Right renal pelvis (tissue), 4 donors: ENCODE data around the gene CACNA1C. TPM values are rescaled to one million over a fixed set of nuclear protein-coding genes. Genes with fewer than 3 reads are reported as not detected.

ENCODE experiments used
- DNase-seq, 4 donors: peaks; one replicate each; pipeline ENCODE4 v3.0.0-alpha.2; 2013; ENCODE audit warnings: low read depth in 4 of 4, low spot score in 3 of 4, missing footprints in 1 of 4
- polyA plus RNA-seq, 4 donors: library from polyadenylated mRNA; unstranded; fragments of 120-200 nt; gene quantifications; one replicate each; pipeline ENCODE4 v1.2.1, GENCODE V29; 2013; ENCODE audit not compliant: insufficient read length in 4 of 4

CACNA1C gene
- polyA plus RNA-seq, 4 donors = 7.6 to 8.6 (median 7.9) TPM

DNA sequence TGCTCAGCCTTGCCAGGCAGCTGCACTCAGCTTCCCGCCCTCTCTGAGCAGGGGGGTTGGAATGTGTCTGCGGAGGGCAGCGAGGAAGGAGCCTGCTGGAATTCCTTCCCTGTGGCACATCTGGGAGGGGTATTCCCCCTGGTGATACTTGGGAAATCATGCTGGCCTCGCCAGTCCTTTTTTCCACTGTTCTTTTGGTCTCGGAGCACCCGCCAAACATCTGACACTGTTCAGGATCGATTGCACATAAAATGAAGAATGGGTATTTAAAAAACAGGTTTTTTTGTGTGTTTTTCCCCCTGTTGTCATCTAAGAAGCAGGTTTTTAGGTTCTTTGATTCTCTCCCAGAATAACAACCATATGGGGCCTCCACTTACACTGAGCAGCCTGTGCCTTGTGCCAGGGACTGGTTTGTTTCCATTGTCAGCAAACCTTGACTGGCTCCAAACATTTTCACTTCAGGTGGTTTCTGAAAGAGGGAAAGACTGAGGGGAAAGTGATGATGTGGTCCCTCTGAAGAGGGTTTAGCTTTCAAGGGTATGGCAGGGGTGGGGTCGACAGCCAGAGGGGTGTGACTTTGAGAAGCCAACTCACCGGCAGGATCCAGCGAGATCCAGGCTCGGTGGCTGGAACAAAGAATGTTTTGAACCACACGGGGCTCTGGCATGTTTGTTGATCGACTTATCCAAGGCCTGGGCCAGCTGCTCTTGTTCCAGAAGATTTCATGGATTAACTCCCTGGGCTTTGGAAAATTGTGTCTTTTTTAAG is 215.1 kb downstream of the CACNA1C start:
- DNase-seq = no peak

GRCh38 chr12:2268471-2269286 is 215.9 kb downstream of the CACNA1C start:
- DNase-seq = no peak

DNA sequence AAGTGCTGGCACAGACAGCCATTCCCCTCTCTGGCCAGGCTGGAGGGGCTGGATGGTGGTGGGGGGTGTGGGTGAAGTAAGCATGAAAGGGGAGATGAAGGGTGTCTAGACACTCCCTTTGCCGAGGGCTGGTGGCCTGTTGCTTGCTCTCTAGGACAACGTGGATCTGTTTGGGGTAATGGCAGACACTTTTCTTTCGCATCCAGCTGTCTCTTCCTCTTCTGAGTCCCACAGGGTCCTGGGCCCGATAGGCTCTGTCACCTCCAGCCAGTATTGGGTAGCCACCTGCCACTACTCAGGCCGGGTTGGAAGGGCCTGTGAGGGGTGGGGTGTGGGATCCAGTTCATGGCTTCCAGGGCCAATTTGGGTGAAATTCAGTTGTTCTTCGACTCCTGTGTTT is 218.1 kb downstream of the CACNA1C start:
- DNase-seq = no peak

- DNase-seq = no peak
Measured at GRCh38 chr12:2271961-2272360, 219.2 kb downstream of the CACNA1C start.

GRCh38 chr12:2273288-2273687 is 220.5 kb downstream of the CACNA1C start:
- DNase-seq = no peak

DNA sequence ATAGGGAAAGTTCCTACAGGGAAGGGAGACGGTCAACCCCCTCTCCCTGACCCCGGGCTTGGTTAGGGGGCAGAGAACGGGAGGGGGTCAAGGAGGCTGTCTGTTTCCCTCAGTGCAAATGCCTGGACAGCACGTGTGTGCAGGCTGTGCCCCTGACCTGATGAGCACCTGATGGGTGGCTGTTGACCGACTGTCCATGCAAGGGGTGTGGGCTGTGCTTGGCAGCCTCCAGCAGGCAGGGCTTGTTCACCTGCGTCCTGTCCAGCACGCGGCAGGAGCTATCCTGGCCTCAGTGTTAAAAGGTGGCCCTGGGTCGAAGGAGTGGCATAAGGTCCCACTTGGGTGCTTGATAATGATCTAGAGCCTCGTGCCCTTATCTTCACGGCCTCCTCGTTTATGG is 221.0 kb downstream of the CACNA1C start:
- DNase-seq = no peak

DNA sequence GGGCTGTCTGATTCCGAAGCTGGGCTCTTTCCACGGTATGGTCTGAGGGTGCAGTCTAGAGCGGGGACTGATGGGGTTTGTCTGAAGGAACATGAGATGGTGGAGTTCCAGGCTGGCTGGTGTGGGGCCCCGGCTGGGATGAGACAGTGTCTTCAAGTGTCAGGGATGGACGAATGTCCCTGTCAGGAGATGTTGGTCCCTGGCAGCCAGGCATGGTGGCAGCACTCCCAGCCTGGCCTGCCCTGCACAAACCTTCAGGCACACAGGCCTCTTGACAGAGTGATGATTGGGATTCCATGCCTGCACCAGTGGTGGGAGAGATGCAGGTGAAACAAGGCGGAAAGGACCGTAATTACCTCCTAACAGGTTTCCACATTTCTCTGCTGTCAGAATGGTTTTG is 221.9 kb downstream of the CACNA1C start:
- no peak for DNase-seq

- DNase-seq = no peak
Measured at GRCh38 chr12:2276288-2277033, 223.7 kb downstream of the CACNA1C start.

DNA sequence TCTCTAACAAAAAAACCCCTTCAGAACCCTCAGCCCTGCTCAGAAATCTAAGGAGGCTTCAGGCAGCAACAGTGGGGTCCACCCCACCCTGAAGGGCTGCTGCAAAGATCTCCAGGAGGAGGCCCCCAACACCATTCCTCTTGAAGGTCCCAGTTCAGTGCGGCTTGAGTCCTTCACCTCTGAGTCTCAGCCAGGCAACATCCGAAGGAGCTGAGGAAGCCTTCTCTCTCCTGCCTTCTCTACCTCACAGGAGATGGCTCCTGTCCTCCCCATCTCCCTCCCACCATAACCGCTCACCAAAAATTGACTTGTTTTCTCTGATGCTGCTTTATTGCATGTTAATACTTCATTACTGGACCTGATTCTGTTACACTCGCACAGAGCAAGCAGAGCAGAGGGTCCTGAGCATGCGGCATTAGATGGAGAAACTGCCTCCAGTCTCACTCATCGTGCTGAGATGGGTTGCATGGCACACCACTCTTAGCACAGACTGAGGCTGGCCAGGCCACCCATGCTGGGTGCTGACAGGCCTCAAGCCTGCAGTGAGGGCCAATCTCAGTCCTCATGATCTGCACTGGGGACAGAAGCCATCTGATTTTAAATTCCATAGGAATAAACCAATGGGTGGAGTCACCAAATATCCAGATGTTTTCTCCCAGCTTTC is 224.8 kb downstream of the CACNA1C start:
- DNase-seq = no peak

DNA sequence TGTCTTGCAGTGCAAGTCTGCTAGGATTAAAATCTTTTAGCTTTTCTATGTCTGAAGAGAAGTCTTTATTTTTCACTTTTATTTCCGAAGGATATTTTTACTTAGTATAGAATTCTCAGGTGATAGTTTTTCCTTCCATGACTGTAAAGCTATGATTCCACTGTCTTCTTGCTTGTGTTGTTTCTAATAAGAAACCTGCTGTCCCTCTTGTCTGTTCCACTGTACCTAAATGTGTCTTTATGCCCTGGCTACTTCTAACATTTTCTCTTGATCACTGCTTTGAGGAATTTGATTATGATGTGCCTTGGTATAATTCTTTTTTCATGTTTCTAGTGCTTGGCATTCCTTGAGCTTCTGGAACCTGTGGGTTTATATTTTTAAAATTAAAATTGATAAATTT is 228.7 kb downstream of the CACNA1C start:
- no peak for DNase-seq

DNA sequence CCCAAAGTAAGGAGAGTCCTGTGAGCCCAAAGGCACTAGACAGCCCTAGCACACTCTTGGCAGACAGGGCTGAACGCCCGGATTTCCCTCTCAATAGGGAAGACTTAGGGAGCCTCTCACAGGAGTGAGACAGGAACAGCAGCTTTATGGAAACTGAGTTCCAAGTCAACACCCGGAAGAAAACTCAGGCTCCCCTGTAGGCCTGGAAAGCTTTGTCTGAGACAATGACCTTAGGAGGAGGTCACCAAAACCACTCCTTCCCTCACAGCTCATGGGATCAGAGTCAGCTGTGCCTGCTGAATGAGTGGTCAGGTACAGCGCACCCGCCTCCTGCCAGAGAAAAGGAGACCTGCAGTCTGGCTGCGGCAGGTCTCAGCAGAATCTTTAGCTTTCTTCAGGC is 229.5 kb downstream of the CACNA1C start:
- no peak for DNase-seq

DNA sequence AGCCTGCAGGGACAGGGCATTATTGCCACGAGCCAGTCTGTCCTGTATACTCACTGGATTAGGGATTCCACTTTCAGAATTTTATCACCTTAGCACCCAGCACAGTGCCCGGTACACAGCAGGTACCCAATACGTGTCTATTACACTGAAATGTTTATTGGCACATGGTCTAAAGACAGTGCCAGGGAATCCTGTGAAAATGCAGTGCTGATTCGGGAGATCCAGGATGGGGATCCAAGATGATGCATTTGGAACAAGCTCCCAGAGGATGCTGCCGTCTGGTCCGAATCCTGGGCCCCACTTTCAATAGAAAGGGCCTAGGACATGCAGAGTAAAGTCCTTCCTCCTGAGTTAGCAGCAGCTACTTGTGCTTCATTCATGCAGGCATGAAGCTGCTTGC is 230.7 kb downstream of the CACNA1C start:
- no peak for DNase-seq

DNA sequence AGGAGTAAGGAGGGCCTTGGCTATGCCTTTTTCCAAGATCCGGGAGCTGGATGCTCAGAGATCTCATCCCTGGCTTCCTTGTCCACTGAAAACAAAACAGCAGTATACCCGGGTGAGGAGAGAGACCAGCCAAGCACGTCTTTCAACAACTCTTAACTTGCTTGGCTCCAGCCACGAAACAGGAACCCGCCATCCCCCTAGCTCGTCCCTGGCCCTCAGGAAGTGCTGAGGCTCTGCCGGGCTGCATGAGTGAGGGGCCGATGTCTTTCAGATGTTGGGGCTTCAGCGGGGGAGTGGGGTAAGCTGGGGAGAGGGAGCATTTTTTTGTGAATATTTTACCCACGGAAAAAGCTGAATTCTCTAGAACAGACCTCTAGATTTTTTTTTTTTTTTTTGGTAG is 231.1 kb downstream of the CACNA1C start:
- DNase-seq = no peak

DNA sequence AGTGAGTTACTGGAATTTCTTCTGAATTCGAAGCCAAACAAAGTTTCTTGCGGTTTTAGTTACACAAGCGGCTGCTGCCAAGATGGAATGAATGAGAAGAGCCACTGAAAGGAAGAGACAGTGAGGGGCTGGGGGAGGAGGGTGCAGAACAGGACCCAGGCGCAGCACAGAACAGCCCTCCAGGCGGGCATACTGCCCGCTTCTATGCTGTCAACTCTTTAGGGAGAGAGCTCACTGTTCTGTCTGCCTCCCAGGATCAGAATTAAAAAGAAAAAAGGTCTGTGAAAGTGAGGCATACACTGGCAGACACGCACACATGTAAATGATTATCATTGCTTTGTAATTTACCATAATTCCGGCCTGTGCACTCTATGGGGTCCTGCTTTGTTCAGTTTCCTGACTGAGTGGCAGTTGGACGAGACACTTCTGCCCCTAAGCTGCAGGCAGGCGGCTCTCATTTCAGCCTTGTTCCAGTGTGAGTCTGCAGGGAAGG is 231.6 kb downstream of the CACNA1C start:
- no peak for DNase-seq

- peak in 1 of 4 donors; percentile 49 for DNase-seq
Measured at GRCh38 chr12:2284857-2285256, 232.1 kb downstream of the CACNA1C start.

- no peak for DNase-seq
Measured at GRCh38 chr12:2285462-2285861, 232.7 kb downstream of the CACNA1C start.

DNA sequence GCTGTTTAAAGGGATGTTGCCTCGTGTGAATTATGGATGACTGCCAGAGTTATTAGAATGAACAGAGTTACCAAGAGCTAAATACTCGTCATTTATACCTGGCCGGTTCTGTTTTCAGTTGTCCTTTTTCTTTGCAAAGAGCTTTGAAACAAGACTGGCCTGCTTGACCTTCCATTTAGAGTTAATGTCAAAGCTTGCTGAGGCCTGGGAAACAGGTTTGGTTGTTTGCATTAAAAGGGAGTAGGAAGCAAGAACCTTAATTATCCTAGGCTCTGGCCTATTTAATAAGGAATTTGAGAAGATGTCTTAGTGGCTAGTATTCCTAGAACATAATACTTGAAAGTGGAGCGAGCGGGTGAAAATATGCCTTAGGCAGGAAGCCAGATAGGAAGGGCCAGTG is 233.3 kb downstream of the CACNA1C start:
- DNase-seq = no peak

GRCh38 chr12:2286461-2287131 is 233.8 kb downstream of the CACNA1C start:
- no peak for DNase-seq

GRCh38 chr12:2287151-2287550 is 234.4 kb downstream of the CACNA1C start:
- DNase-seq = no peak

- no peak for DNase-seq
Measured at GRCh38 chr12:2287589-2287988, 234.8 kb downstream of the CACNA1C start.
